Measurements from ENCODE around the gene PTPRD.

Gene PTPRD

DNA sequence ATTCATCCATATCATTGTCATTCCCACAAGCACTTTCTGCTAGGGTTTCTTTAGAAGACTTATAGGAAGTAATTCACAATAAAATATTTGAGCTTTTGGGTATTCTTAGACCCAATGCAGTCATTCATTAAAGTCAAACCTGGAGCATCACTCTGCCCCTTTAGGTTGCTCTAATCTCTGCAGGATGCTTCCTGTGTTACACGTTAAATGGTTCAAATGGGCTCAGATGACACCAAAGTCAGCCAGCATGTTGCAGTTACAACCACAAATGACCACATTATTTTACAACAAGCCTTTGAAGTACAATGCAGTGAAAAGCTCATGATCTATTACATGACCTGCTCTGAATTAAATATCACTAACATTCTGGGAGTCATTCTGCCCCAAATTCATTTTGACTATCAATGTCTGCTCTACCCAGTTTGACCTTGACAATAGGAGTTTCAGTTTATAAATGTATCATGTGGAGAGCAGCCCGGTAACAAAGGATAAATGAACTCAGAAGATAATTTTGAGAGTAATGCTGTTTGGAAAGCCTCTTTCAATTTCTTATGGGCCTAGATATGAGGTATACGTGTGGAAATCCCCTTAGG lies 2144.7 kb downstream of the PTPRD start:
- DNase-seq, result no peak

DNA sequence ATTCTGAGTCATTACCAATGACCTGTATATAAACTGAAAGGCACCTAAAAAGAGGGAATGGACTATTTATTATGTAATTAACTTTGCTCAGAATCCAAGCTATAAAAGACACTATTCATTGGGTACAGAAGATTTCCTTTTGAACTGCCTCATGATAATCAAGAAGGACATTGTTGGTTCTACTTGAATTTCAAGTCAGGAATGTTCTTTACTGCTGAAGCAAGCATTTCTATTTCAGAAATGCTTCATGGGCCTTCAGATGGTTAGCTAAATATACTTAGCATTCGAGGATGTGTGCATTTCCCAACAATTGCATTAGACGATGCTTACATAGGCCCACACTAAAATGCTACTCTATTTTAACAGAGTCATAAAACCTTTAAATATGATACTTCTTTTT lies 2155.0 kb downstream of the PTPRD start:
- DNase-seq, result no peak

DNA sequence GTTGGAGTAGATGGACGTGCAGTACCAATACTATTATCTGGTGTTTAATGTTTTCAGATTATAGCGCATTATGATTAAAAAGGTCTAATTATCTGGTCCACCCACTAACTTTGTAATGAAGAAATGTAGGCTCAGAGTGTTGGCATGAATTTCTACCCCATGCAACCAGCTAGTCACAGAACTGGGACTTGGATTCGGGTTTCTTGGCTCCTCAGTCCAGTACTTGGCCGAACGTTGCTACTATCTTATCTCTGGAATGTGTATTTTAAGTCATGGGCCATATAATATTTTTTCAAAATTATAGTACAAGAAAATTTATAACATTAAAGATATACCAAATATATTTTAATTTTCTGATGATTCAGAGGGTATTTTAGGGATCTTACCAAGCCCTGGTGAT lies 2155.7 kb downstream of the PTPRD start:
- DNase-seq, result no peak

DNA sequence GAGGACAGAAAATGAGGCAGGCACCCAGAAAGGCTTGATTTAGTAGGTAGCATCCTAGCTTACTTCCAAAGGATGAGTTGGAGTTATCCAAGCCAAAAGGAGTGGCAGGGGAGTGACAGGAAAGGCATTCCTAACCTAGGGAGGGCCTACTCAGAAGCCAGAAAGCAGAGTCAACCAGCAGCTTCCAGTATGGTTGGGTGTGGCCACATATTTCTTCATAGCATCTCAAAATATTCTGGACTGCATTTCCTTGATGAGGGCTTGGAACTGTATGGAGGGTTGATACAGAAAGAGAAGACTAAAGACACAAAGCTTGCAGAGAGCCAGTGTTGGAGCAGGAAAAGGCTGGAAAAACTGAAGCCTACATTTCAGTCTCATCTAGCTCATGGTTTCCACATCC lies 2156.5 kb downstream of the PTPRD start:
- DNase-seq, result no peak

DNA sequence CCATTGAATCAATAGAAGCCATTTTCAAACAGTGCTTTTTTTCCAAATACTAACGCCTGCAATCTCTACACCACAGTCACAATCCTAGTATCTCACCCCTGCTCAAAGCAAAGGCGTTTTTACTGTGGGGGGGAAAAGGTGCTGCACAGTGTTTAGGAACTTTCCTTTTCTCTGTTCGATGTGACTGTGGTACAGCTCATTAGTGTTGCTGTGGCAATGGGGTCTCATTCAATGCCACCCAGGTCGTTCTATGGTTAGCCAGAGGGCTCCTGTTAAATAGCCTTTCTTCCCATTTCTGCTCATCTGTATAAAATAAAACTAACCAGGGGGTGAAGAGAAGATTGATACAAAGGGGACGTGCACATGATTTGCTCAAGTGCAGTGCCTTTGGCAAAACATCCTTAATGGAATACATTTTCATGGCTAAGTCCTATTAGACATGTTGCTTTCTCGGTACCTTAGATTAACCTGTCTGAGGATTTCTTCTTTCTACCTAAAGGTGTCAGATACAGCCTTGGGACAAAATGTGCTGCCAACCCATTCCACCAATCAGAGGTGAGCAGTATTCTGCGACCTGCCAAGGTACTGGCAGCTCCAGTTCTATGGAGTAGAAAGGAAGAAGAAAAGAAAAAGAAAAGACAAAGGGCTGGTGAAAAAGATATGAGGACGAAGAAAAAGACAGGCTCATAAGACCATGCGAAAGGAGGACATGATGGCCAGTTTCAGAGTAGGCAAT lies 2161.8 kb downstream of the PTPRD start:
- no peak for DNase-seq

DNA sequence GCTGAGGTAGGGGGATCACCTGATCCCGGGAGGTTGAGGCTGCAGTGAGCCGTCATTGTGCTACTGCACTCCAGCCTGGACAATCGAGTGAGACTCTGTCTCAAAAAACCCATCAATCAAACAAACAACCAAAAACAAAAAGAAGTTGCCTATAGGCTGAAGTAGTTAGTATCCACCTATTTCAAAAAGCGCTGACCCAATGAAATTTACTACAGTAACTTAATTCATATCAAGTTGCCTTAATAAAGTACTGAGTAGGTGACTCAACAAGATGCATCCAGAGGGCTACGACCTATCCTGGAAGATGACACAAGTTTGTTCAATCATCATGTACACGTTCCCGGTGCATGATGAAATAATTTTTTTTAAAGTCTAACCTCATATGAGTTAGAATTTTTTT lies 2164.6 kb downstream of the PTPRD start:
- DNase-seq, result no peak

DNA sequence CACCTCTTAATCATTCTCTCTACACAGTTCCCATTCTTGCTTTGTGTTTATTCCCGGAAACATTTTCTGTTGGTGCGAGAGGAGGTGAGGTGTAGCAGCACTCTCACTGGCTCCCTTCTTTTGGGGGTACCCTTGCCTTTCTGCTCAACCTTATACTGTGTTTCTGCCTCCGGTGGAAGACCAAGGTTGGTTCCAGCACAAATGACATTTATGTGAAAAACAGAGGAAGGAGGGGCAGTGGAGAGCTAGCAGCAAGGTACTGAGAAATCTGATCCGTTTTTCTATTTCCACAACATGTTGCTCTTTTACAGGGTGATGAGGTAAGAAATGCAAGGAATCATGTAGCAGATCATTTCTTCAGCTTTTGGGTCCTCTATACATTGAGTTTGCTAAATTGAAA lies 2165.2 kb downstream of the PTPRD start:
- DNase-seq, result no peak

DNA sequence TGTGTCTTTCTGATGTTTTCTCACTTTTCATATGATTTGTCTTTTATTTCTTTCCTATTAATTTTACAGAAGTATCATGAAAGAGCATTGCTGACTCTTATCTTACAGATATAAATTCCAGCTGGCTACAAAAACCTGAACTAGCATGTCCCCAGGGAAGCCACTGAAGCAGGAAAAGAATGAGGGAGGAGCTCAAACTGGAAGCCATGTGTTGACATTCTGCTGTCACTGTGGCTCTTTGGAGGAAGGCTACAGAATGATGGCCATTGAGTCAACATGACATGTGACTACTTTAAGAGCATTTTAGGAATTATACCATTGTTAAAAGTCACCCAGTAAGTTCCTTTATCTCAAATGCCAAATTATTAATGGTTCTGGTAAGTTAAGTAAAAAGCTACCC lies 2174.9 kb downstream of the PTPRD start:
- DNase-seq, result no peak

DNA sequence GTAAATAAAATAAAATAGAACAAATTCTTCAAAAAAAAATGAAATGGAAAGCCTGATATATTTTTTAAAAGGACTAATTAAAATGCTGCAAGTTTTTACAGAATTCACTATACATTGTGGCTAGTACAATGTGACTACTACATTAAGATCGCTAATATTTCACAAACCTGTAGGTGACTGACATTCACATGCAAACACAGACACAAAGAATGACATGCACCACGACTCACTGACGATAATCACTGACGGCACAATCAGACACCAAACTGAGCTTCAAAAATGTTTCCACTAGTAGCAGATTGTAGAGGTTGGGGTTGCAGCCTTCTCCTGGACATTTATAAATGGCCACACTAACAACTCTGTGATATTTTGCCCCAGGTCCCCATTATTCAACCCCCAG lies 2175.5 kb downstream of the PTPRD start:
- DNase-seq, result no peak

DNA sequence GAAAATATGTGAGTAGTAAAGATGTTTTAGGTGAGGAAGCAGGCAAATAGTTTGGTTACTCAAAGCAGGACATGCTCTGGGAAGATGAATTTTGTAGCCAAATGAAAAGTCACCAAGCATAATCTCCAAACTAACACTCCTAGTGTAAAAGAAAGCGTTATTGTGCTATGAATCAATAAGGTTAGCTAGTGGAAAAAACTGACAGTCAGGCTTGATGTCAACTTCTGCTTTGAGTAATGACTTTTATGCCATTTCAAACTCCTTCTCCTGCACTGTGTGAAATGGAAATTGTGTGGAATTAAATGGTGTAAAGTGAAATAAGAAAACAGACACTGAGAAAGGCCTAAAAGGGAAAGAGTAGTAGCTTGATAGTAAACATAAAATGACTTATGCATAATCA lies 2176.0 kb downstream of the PTPRD start:
- no peak for DNase-seq

DNA sequence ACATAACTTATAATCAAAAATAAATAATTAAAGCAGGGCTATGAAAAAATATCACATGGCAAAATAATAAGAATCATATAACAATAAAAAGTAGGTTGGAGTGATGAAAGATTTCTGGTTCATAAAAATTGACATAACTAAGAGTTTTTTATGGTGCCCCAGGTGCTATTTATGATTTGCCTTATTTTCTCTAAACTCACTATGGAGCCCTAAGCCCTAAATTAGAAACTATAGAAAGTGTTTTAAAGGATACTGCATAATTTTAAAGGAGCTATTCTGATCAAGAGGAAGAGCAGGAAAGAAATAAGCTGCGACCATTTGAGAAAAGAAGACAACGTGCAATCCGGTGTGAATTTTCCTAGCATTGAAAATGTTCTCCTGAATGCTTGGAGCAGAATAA lies 2178.2 kb downstream of the PTPRD start:
- no peak for DNase-seq

DNA sequence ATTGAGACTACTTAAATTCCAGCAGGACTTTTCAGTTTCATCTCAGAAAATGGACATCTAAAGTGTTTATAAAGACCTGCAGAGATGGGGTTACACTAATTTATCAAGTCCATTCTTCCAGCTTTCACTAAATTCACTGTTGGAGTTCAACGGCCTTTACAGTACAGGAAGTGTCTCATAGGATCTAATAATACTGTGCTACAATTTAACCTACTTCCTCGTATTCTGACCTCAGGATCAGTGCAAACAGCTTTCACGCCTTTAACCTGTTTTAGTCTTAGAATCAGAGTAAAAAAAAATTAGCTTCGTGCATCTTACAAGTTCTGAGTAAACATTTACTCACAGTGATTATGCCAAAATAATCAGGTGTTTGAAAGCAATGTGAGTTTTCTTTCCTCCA lies 2180.6 kb downstream of the PTPRD start:
- no peak for DNase-seq

DNA sequence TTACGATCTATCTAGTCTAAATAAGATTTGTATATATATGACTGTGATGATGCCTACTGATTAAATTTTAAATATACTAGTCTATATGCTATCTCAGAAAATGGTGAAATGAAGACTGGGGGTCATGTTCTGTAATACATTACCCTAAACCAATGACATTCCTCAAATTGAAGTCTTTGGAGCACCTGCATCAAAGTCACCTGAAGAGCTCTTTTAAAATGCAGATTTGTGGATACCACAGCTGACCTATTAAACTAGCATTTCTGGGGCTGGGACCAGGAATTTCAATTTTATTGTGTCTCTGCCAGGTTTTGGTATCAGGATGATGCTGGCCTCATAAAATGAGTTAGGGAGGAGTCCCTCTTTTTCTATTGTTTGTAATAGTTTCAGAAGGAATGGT lies 2181.3 kb downstream of the PTPRD start:
- DNase-seq, result no peak

DNA sequence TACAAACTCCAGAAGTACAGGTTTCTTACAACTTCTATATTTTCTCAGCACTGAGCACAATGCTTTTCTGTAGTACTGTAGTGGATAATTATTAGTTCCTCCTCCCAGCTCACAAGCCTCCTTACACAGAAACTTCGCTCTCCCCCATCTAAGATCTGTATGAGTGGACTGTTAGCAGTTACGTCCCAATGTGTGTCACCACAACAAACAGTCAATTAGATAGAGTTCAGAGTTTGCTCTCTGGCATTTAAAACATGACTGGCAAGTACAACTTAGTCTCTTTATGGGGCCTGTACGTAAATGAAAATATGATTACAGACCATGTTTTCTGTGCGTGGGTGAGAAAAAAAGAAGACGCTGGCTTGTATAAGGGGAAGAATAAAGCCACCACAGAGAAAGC lies 2181.9 kb downstream of the PTPRD start:
- DNase-seq, result no peak

DNA sequence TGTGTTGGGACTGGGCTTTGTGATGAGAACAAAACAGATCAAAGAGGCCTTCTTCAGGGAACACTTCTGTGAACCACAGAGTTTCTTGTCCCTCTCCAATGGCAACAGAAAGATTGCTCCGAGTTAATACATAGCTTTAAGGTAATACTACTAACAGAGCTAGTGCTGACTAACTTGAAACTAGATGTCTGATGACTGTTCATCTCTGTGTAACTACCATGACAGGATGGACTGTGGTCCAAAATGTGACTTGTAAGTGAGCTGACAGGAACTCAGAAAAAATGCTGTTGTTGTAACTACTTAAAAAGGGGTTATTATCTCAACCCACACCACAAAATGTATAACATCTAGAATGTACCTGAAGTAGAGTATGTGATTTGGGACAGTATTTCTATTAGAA lies 2183.0 kb downstream of the PTPRD start:
- no peak for DNase-seq

DNA sequence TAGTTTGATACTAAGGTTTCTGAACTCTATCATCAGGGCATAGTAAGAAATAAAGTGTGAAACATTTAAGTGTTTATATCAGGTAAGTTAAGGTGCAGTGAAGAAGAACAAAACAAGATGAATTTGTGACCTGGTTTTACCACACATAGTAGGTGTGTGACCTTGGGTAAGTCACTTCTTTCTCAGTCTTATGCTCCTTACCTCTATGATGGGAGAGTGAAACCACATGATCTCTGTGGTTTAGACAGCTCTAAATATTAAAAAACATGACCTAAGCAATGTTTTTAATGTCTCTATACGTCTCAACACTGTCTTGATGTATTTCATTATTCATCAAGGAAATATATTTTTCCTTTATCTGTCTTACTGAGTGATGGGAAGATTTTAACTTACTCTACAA lies 2183.6 kb downstream of the PTPRD start:
- DNase-seq, result no peak

DNA sequence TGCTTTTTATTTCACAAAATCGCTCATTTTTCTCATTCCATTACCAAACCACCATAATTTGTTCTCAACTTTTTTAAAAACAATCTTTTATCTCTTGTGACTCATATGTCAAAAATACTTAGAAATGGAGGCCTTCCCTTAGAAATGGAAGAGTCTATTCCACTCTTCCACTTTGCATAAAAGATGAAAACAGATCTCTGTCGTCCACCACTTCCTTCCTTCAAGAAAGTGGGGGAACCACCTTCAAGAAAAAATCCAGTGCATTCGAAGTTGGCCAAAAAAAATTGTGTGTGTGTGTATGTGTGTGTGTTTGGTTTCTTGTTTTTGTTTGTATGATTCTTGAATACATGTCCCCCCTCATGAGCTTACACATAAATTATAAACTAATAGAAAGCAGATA lies 2184.4 kb downstream of the PTPRD start:
- no peak for DNase-seq

DNA sequence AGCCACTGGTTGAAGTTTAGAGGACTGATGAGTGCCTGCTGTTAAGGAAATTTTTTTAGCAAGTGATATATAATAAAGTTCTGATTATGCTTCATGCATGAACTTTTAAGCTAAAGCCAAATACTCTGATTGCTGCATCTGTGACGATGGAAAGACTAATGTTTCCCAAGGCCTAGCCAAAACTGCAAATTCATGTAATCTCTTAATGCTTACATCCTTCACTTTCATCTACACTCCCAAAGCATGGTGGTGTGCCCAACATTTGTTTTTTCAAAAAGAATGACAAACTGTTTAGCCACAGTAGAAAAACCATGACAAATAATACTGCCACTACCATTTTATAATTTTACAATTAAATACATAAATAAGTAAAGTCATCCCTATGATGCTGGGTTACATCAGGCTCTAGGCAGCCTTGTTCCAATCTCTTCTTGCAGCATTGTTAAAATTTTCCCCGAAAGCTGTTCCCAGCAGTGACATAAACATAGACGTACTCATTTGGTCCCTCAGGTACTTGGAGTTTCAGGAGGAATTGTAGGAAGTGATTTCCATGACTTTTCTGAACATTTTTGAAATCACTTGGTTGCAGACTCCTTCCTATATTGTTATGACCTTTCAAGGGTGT lies 2187.9 kb downstream of the PTPRD start:
- no peak for DNase-seq

DNA sequence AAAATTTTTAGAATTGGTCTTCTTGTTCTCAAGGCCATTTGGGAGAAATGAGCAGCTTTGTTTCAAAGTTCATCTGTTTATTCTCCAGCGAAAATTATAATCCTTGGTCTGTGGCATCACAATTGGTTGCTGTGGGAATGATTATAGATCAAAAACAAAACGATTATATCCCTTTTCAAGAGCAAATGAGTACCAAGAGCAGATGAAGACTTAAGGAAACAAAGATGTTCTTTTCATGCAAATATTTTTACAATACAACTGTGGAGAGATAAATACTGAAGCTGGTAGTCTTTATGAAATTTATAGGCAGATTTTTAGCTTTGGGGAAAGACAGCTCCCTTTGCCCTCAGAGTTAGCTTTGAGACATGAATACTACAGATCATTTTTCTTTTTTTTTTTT lies 2192.4 kb downstream of the PTPRD start:
- no peak for DNase-seq

DNA sequence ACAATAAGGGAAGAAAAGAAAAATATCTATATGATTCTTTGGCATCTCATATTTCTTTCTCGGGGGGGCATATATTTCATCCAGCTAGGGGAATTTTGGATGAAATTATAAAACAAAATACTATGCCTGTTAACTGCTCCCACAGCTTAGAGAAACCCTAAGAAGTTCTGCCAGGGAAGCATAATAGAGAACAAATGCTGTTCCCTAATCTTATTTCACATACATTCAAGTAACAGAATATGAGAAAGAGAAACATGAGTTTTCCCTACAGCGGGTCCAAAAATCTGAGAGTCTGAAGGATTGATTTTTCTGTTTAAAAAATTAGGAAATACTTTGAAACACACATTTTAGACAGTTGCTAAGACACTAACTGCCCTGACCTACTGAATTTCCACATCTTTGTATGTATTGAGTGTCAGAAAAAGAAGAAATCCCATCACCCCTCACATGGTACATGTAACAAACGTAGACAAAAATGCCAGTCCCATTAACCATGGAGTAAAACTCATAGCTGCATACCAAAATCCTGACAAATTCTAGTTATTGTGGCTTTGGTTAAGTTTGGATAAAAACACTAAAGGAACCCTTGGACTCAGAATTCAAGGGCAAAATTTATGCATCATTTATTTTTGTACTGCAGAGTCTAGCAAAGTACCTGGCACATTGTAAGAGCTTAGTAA lies 2193.1 kb downstream of the PTPRD start:
- no peak for DNase-seq

DNA sequence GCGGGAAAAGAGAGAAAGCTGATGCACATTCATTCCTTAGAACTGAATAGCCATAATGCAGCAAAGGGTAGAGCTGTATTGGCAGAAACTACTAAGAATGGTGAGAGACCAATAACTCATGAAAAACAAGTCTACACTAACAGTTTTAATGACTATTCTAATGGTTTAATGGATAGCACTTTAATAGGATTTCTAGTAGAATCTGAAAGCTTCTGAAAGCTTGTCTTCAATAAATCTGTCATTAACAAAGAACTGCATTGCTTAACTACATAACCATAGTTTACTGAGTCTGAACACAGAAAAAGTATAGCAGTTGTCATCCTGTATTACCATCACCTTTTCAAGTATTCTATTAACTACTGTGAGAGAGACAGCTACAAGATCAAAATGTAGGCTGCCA lies 2195.5 kb downstream of the PTPRD start:
- DNase-seq, result no peak

DNA sequence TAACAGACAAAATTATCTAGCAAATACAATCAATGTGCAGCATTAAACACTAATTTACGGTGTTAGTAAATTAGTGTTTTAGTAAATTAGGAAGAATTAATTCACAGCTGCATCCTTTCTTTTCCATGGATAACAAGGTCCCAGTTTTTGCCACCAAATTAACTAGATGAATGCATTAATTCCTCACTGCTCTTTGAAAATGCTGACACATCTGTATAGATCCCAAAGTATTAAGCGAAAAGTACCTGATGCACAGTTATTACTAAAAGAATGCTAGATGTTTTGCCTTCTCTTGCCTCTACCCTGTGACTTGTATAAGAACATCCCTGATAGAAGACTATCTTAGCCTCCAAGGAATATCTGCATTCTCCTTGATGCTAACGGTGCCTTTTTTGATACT lies 2200.5 kb downstream of the PTPRD start:
- no peak for DNase-seq

DNA sequence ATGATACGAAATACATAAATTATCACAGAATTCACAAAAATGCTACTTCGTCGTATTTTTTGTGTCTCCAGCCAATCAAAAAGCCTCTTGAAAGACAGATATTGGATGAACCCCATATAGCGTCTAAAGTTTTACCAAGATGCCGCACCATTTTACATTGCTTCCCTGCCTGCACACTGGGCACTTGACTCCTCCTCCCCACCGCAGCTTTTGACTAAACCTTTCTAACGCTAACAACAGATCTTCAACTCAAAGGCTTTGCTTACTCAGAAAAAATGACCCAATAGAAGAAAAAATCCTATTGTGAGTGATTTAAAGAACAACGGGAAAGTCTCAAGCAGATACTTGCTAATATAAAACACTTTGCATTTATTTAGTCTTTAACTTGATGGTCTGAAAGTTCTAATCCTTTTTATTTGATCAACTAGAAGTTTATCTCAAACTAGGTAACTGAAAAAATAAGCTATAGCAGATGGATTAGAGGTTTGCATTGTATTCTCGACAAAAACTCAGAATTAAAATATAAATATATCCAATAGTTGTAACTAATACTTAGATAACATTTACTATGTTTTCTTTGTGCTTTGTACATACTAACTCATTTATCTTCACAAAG lies 2204.1 kb downstream of the PTPRD start:
- no peak for DNase-seq
